Lung (tissue), 12 donors: Measurements from ENCODE around the gene ZNF22. TPM values are rescaled to one million over a fixed set of nuclear protein-coding genes. Genes with fewer than 3 reads are reported as not detected.

Experiments
- ATAC-seq: fragments of 200-7000 bp; cut with Tn5 transposase; one replicate; pipeline ENCODE4 v1.9.1; 2020; ENCODE audit warnings: moderate number of reproducible peaks; ENCODE audit not compliant: insufficient read depth, low FRiP score
- DNase-seq, 3 donors: peaks; one replicate each; pipeline ENCODE4 v3.0.0-alpha.2; 2013 to 2017
- H3K27ac ChIP-seq, 2 donors: one replicate each; pipeline ENCODE4 v1.5.1; 2013; ENCODE audit warnings: mild to moderate bottlenecking in 2 of 2, moderate library complexity in 2 of 2, control low read depth in 1 of 2, inconsistent platforms in 1 of 2, low read depth in 1 of 2, low read length in 1 of 2
- H3K27me3 ChIP-seq, 3 donors: one replicate each; pipeline ENCODE4 v1.5.1; 2013; ENCODE audit warnings: low read length in 2 of 3; ENCODE audit not compliant: control insufficient read depth in 3 of 3, insufficient read depth in 3 of 3
- H3K36me3 ChIP-seq, 4 donors: one replicate each; pipeline ENCODE4 v1.5.1; 2013; ENCODE audit warnings: low read length in 4 of 4, mild to moderate bottlenecking in 1 of 4, moderate library complexity in 1 of 4; ENCODE audit not compliant: control insufficient read depth in 4 of 4, insufficient read depth in 4 of 4
- H3K4me1 ChIP-seq, 5 donors: one replicate each; pipeline ENCODE4 v1.5.1; 2013; ENCODE audit warnings: low read length in 5 of 5, mild to moderate bottlenecking in 2 of 5, moderate library complexity in 1 of 5; ENCODE audit not compliant: control insufficient read depth in 5 of 5, insufficient read depth in 5 of 5
- H3K4me3 ChIP-seq: one replicate; pipeline ENCODE4 v1.5.1; 2013; ENCODE audit warnings: mild to moderate bottlenecking, control low read depth, moderate library complexity
- H3K9ac ChIP-seq, 2 donors: one replicate each; pipeline ENCODE4 v1.5.1; 2013; ENCODE audit warnings: low read length in 2 of 2, control low read depth in 1 of 2; ENCODE audit not compliant: insufficient read depth in 1 of 2
- H3K9me3 ChIP-seq, 4 donors: one replicate each; pipeline ENCODE4 v1.5.1; 2013; ENCODE audit warnings: low read length in 3 of 4, mild to moderate bottlenecking in 1 of 4, moderate library complexity in 1 of 4; ENCODE audit not compliant: control insufficient read depth in 4 of 4, insufficient read depth in 3 of 4
- CTCF ChIP-seq: IDR thresholded peaks from 2 replicates; pipeline ENCODE4 v1.5.1; 2012; ENCODE audit warnings: mild to moderate bottlenecking; ENCODE audit errors: control extremely low read depth, extremely low read depth
- WGBS, 2 donors: extraction: QIAGEN DNeasy Blood & Tissue Kit; methylation state at CpG; one replicate each; pipeline ENCODE4 v1.1.7; 2013; 5-methylcytosine and 5-hydroxymethylcytosine counted together
- polyA plus RNA-seq, 2 donors: library from polyadenylated mRNA; stranded (reverse); fragments of 200-250 nt; gene quantifications; one replicate each; pipeline ENCODE4 v1.2.1, GENCODE V29; 2013
- total RNA-seq, 2 donors: library from RNA; depleted of rRNA in 1 of 2; stranded (reverse); fragments of >200 nt in 1 of 2; gene quantifications; one replicate each; pipeline ENCODE4 v1.2.1, GENCODE V29; 2014 to 2021
- donor health status: control.
- donor health status: control.
- donor health status: Bipolar disorder and iron deficiency.
- donor health status: healthy.
- donor health status: DM: yes; HTN: yes; CAD: no.

The ZNF22 gene
- total and polyA plus RNA-seq, 4 donors = 16.8 to 40.7 (median 18.2) TPM

GRCh38 chr10:44954042-44954441, 46.7 kb upstream of the ZNF22 start:
- H3K36me3 ChIP-seq = peaks cover 0 to 3% (median under 1%) of the 10 kb centered on the region in 4 donors
- peaks cover 2 to 29% (median 24%) of the 10 kb centered on the region in 5 donors for H3K4me1 ChIP-seq
- no peak overlapping the region for H3K27ac ChIP-seq
- no peaks in the 10 kb centered on the region for H3K9me3 ChIP-seq
- no peak for ATAC-seq
- DNase-seq = no peak
- H3K4me3 ChIP-seq = no peak overlapping the region
- TF ChIP-seq CTCF = no peak
- H3K27me3 ChIP-seq = no peaks in the 10 kb centered on the region
- H3K9ac ChIP-seq = no peak overlapping the region

GRCh38 chr10:44954962-44955361, 45.8 kb upstream of the ZNF22 start:
- H3K9ac ChIP-seq = no peak overlapping the region
- no peak overlapping the region for H3K4me3 ChIP-seq
- DNase-seq (no peak), ATAC-seq (no peak)
- no peak overlapping the region for H3K27ac ChIP-seq
- peaks cover 2 to 26% (median 16%) of the 10 kb centered on the region in 5 donors for H3K4me1 ChIP-seq
- no peaks in the 10 kb centered on the region for H3K27me3 ChIP-seq
- TF ChIP-seq CTCF = no peak
- H3K36me3 ChIP-seq = peaks cover 0 to 3% (median under 1%) of the 10 kb centered on the region in 4 donors
- H3K9me3 ChIP-seq = no peaks in the 10 kb centered on the region

- H3K27ac ChIP-seq = no peak overlapping the region
- no peak for TF ChIP-seq CTCF
- H3K9me3 ChIP-seq = no peaks in the 10 kb centered on the region
- no peak overlapping the region for H3K9ac ChIP-seq
- DNase-seq (no peak), ATAC-seq (no peak)
- H3K36me3 ChIP-seq = peaks cover 0 to 3% (median under 1%) of the 10 kb centered on the region in 4 donors
- H3K4me3 ChIP-seq = no peak overlapping the region
- peaks cover 2 to 26% (median 16%) of the 10 kb centered on the region in 5 donors for H3K4me1 ChIP-seq
- 90 to 92% methylated on average over 8 of the region's 8 CpGs for WGBS, 2 donors
- H3K27me3 ChIP-seq = no peaks in the 10 kb centered on the region
Observed at GRCh38 chr10:44955413-44956070, 45.2 kb upstream of the ZNF22 start.

- no peak overlapping the region for H3K27ac ChIP-seq
- H3K27me3 ChIP-seq = no peaks in the 10 kb centered on the region
- no peak overlapping the region for H3K9ac ChIP-seq
- TF ChIP-seq CTCF = no peak
- peaks cover 0 to 3% (median under 1%) of the 10 kb centered on the region in 4 donors for H3K36me3 ChIP-seq
- no peak overlapping the region for H3K4me3 ChIP-seq
- DNase-seq (no peak), ATAC-seq (no peak)
- 96 to 97% methylated on average over 4 of the region's 4 CpGs for WGBS, 2 donors
- H3K9me3 ChIP-seq = no peaks in the 10 kb centered on the region
- H3K4me1 ChIP-seq = peaks cover 2 to 26% (median 16%) of the 10 kb centered on the region in 5 donors
Observed at GRCh38 chr10:44956226-44956625, 44.5 kb upstream of the ZNF22 start.
